Measurements from ENCODE around the gene SPAG8. TPM values are rescaled to one million over a fixed set of nuclear protein-coding genes. Genes with fewer than 3 reads are reported as not detected.

SPAG8 gene
- total RNA-seq, 4 donors from 2014 or later, result 0.81 to 2.1 (median 1.4) TPM

- 64% methylated on average over 1 of the region's 2 CpGs; no CpG with 5 or more reads in 1 of the 2 donors for WGBS, 2 donors (ENCODE audit: low coverage in 1 of 2)
- Histone ChIP-seq H3K27ac (peak overlapping the region in 3 of 4 donors; percentile 54 to 91 (median 87)), H3K9me3 (no peaks in the 10 kb centered on the region), H3K36me3 (no peaks in the 10 kb centered on the region), H3K4me3 (peak overlapping the region in 1 of 2 donors; percentile 69), H3K27me3 (no peaks in the 10 kb centered on the region), H3K4me1 (peaks cover 5 to 65% (median 34%) of the 10 kb centered on the region in 3 donors)
- no peak for ATAC-seq
- TF ChIP-seq EP300 (IDR thresholded peaks at IDR 0.05) (no peak), POLR2AphosphoS5 (IDR thresholded peaks at IDR 0.05) (no peak), POLR2A (IDR thresholded peaks at IDR 0.05) (no peak), CTCF (IDR thresholded peaks at IDR 0.05) (no peak)
Measured at GRCh38 chr9:35793461-35793860, 18.6 kb downstream of the SPAG8 start.

- Histone ChIP-seq H3K27ac (peak overlapping the region in 2 of 4 donors; percentile 87 to 91), H3K4me1 (peaks cover 5 to 65% (median 34%) of the 10 kb centered on the region in 3 donors), H3K27me3 (no peaks in the 10 kb centered on the region), H3K9me3 (no peaks in the 10 kb centered on the region), H3K36me3 (no peaks in the 10 kb centered on the region), H3K4me3 (peak overlapping the region in 1 of 2 donors; percentile 69)
- WGBS, 2 donors (ENCODE audit: low coverage in 1 of 2), result 56 to 60% methylated on average over 1 of the region's 14 CpGs
- no peak for ATAC-seq
- TF ChIP-seq POLR2A (IDR thresholded peaks at IDR 0.05) (no peak), EP300 (IDR thresholded peaks at IDR 0.05) (no peak), CTCF (IDR thresholded peaks at IDR 0.05) (no peak), POLR2AphosphoS5 (IDR thresholded peaks at IDR 0.05) (no peak)
Measured at GRCh38 chr9:35792826-35793225, 19.2 kb downstream of the SPAG8 start.

GRCh38 chr9:35792024-35792813 is 19.8 kb downstream of the SPAG8 start:
- Histone ChIP-seq H3K27ac (peak overlapping the region; percentile 64 to 91 (median 89)), H3K9me3 (no peaks in the 10 kb centered on the region), H3K4me1 (peaks cover 5 to 60% (median 34%) of the 10 kb centered on the region in 3 donors), H3K36me3 (no peaks in the 10 kb centered on the region), H3K4me3 (peak overlapping the region; percentile 58 to 69), H3K27me3 (no peaks in the 10 kb centered on the region)
- WGBS, 2 donors (ENCODE audit: low coverage in 1 of 2), result 29% methylated on average over 7 of the region's 34 CpGs; no CpG with 5 or more reads in 1 of the 2 donors
- ATAC-seq, result no peak
- TF ChIP-seq POLR2AphosphoS5 (IDR thresholded peaks at IDR 0.05), result no peak
- TF ChIP-seq CTCF (IDR thresholded peaks at IDR 0.05), result no peak
- TF ChIP-seq EP300 (IDR thresholded peaks at IDR 0.05), result no peak
- no peak for TF ChIP-seq POLR2A (IDR thresholded peaks at IDR 0.05)

- ATAC-seq, result peak; percentile 81
- Histone ChIP-seq H3K27me3 (no peaks in the 10 kb centered on the region), H3K27ac (peak within 1 kb of the TSS; percentile 81 to 91 (median 89)), H3K36me3 (no peaks in the 10 kb centered on the region), H3K4me1 (peaks cover 5 to 54% (median 34%) of the 10 kb centered on the region in 3 donors), H3K9me3 (no peaks in the 10 kb centered on the region), H3K4me3 (peak within 1 kb of the TSS; percentile 58 to 69)
- WGBS, 2 donors (ENCODE audit: low coverage in 1 of 2), result 0 to 9% methylated on average over 1 to 9 of the region's 64 CpGs
- TF ChIP-seq POLR2A (IDR thresholded peaks at IDR 0.05) (peak; percentile 32 to 43), POLR2AphosphoS5 (IDR thresholded peaks at IDR 0.05) (no peak), CTCF (IDR thresholded peaks at IDR 0.05) (peak in 2 of 4 experiments; percentile 26 to 32), EP300 (IDR thresholded peaks at IDR 0.05) (no peak)
Measured at GRCh38 chr9:35791297-35791921, 20.7 kb downstream of the SPAG8 start, which contains the start of gene NPR2. Gene NPR2 (plus strand): TSS chr9:35791591. CDS start chr9:35792409, 818 bp downstream.
